Upper lobe of left lung (tissue), 6 donors: ENCODE measurements around the gene ARHGEF4. TPM values are rescaled to one million over a fixed set of nuclear protein-coding genes. Genes with fewer than 3 reads are reported as not detected.

ENCODE experiments used
- ATAC-seq, 2 donors: fragments of 200-7000 bp; cut with Tn5 transposase; one replicate each; pipeline ENCODE4 v1.9.1; 2022; ENCODE audit warnings: mild to moderate bottlenecking in 2 of 2, moderate library complexity in 2 of 2; ENCODE audit not compliant: low FRiP score in 2 of 2
- DNase-seq, 2 donors: peaks; one replicate each; pipeline ENCODE4 v3.0.0-alpha.2; 2019 to 2020
- H3K27ac ChIP-seq, 4 donors: fragments of 200-600 bp; sonication (generic); one replicate each; pipeline ENCODE4 v1.5.1; 2016 to 2019
- H3K27me3 ChIP-seq, 4 donors: fragments of 200-600 bp; sonication (generic); one replicate each; pipeline ENCODE4 v1.5.1; 2017 to 2019
- H3K36me3 ChIP-seq, 4 donors: fragments of 200-600 bp; sonication (generic); one replicate each; pipeline ENCODE4 v1.5.1; 2016 to 2019
- H3K4me1 ChIP-seq, 4 donors: fragments of 200-600 bp; sonication (generic); one replicate each; pipeline ENCODE4 v1.5.1; 2018 to 2019
- H3K4me3 ChIP-seq, 4 donors: fragments of 200-600 bp; sonication (generic); one replicate each; pipeline ENCODE4 v1.5.1; 2017 to 2019; ENCODE audit warnings: mild to moderate bottlenecking in 2 of 4, moderate library complexity in 1 of 4
- H3K9me3 ChIP-seq, 4 donors: fragments of 200-600 bp; sonication (generic); one replicate each; pipeline ENCODE4 v1.5.1; 2018 to 2019
- EP300 ChIP-seq, 4 donors: sonication (generic); formaldehyde crosslinking; IDR thresholded peaks; one replicate each; pipeline ENCODE4 v1.5.1; 2017; ENCODE audit warnings: antibody characterized with exemption in 4 of 4, control low read depth in 2 of 4
- POLR2A ChIP-seq, 4 donors: fragments of 450-650 bp; IDR thresholded peaks; one replicate each; pipeline ENCODE4 v1.5.1; 2016 to 2017; ENCODE audit warnings: antibody characterized with exemption in 4 of 4, mild to moderate bottlenecking in 2 of 4
- POLR2AphosphoS5 ChIP-seq, 2 donors: sonication (generic); formaldehyde crosslinking; IDR thresholded peaks; one replicate each; pipeline ENCODE4 v1.5.1; 2017; ENCODE audit warnings: antibody characterized with exemption in 2 of 2
- WGBS, 2 donors: methylation state at CpG; one replicate each; pipeline ENCODE4 v1.1.5; 2017 to 2018; 5-methylcytosine and 5-hydroxymethylcytosine counted together
- total RNA-seq, 6 donors: library from RNA; depleted of rRNA in 4 of 6; stranded (reverse); fragments of >200 nt in 4 of 6; gene quantifications; one replicate each; pipeline versions ENCODE4 v1.1.0 to v1.2.1, GENCODE V29; 2016 to 2021
- TF ChIP-seq, protein P1 (sequence below), 6 experiments: fragments of 450-650 bp in 4 of 6; fragments of 200-600 bp in 2 of 6; sonication (generic) in 2 of 6; IDR thresholded peaks; one replicate each; pipeline ENCODE4 v1.5.1; 2016 to 2019; ENCODE audit warnings: antibody characterized with exemption in 6 of 6
- donor health status: DM: no; HTN: no; CAD: no; lungs with moderate emphysema.
- donor health status: DM: no; HTN: yes; CAD: no; lungs with severe emphysema.

The ARHGEF4 gene
- total RNA-seq, 6 donors from 2014 or later, result 10.1 to 101 (median 22.5) TPM

DNA sequence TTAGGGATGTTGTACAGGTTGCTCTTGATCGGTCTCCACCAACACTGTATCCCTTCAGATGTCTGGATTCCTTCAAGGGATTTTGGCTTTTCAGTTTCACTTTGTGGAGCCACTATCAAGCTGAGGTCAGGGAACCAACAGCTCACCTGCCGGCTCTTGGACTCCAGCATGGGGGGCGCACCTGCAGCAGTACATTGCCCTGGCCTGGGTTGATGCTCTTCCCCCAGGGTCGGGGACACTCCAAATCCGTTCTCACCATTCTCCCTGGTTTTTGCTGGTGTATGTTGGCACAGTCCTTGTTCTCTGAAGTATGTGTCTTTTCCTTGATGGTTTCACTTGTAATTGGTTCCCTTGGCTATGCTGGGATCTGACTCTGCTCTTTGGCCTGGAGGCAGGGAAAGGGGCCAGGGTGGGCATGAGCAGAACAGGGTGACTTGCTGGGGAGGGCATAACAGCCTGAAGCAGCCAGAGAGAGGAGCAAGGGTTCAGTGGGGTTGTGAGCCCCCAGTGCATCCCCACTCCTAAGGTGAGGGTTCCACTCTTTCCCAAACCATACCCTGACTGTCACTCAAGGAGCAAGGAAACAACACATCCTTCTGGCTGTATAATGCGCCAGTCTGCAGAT lies 5.1 kb downstream of the ARHGEF4 start:
- H3K27ac ChIP-seq, result no peak overlapping the region
- no peak for TF ChIP-seq POLR2A (IDR thresholded peaks at IDR 0.05)
- no peak for TF ChIP-seq EP300 (IDR thresholded peaks at IDR 0.05)
- TF ChIP-seq, protein P1, sequence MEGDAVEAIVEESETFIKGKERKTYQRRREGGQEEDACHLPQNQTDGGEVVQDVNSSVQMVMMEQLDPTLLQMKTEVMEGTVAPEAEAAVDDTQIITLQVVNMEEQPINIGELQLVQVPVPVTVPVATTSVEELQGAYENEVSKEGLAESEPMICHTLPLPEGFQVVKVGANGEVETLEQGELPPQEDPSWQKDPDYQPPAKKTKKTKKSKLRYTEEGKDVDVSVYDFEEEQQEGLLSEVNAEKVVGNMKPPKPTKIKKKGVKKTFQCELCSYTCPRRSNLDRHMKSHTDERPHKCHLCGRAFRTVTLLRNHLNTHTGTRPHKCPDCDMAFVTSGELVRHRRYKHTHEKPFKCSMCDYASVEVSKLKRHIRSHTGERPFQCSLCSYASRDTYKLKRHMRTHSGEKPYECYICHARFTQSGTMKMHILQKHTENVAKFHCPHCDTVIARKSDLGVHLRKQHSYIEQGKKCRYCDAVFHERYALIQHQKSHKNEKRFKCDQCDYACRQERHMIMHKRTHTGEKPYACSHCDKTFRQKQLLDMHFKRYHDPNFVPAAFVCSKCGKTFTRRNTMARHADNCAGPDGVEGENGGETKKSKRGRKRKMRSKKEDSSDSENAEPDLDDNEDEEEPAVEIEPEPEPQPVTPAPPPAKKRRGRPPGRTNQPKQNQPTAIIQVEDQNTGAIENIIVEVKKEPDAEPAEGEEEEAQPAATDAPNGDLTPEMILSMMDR (IDR thresholded peaks at IDR 0.05), result no peak
- no peak for TF ChIP-seq POLR2AphosphoS5 (IDR thresholded peaks at IDR 0.05)
- H3K36me3 ChIP-seq, result no peaks in the 10 kb centered on the region
- H3K9me3 ChIP-seq, result no peaks in the 10 kb centered on the region
- no peak for ATAC-seq
- H3K4me3 ChIP-seq, result no peak overlapping the region
- no peak for DNase-seq
- 88 to 92% methylated on average over 6 of the region's 6 CpGs for WGBS, 2 donors
- peaks cover 0 to 13% (median 7%) of the 10 kb centered on the region in 4 donors for H3K27me3 ChIP-seq
- H3K4me1 ChIP-seq, result peaks cover 4 to 8% (median 5%) of the 10 kb centered on the region in 4 donors

DNA sequence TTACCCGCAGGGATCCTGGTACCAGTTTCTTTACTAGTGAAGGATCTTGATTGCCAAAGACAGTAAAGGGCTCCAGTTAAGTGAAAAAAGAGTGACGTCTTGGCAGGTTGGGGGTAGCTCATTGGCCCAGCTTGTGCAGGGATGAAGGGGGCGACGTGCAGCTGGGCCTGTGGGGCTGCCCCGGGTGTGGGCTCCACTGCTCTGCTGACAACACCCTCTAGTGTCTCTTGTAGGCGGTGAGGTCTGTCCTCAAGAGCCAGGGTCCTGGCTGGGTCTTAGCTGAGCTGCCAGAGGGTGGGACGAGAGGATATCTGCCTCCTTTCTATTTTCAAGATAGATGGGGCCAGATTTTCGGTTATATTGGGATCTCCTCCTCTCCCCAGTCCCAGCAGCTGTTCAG lies 6.1 kb downstream of the ARHGEF4 start:
- peaks cover 0 to 5% (median under 1%) of the 10 kb centered on the region in 4 donors for H3K27me3 ChIP-seq
- DNase-seq (no peak), ATAC-seq (no peak)
- 59 to 64% methylated on average over 3 to 8 of the region's 8 CpGs for WGBS, 2 donors
- TF ChIP-seq EP300 (IDR thresholded peaks at IDR 0.05) (no peak), POLR2A (IDR thresholded peaks at IDR 0.05) (no peak), POLR2AphosphoS5 (IDR thresholded peaks at IDR 0.05) (no peak)
- TF ChIP-seq, protein P1 (IDR thresholded peaks at IDR 0.05), result no peak
- H3K4me3 ChIP-seq, result no peak overlapping the region
- no peaks in the 10 kb centered on the region for H3K9me3 ChIP-seq
- no peaks in the 10 kb centered on the region for H3K36me3 ChIP-seq
- H3K4me1 ChIP-seq, result no peaks in the 10 kb centered on the region
- H3K27ac ChIP-seq, result no peak overlapping the region

DNA sequence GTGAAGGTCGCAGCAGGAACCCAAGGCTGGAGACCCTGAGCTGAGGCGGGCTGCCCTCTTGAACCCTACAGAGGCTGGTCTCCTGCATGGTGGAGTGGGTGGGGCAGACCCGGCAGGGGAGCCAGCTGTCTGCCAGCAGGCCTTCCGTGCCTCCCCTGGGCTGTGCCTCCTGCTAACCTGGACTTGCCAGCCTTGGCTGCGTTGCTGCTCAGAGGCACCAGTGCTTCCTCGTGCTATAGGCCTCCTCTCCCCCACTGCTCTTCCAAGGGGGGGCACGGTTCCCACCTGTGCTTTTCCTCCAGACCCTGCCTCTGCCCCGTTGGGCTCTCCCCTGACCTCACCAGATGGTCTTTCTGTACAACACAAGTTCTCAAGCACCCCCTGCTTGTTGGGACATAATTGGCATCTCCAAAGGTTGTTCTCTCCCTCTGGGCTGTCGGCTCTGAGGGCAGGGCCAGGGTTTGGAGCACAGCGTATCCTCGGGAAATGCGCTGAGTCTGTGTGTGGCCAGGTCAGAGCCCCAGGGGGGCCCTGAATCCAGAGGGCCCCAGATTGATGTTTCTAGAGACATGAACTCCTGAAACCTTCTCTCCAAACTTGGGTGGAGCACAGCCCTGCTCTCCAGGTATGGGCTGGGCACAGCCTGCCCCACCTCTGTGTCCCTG lies 6.7 kb downstream of the ARHGEF4 start:
- H3K36me3 ChIP-seq, result no peaks in the 10 kb centered on the region
- no peak for DNase-seq
- no peaks in the 10 kb centered on the region for H3K9me3 ChIP-seq
- no peak overlapping the region for H3K27ac ChIP-seq
- no peaks in the 10 kb centered on the region for H3K4me1 ChIP-seq
- TF ChIP-seq POLR2AphosphoS5 (IDR thresholded peaks at IDR 0.05), result no peak
- no peak for TF ChIP-seq POLR2A (IDR thresholded peaks at IDR 0.05)
- TF ChIP-seq EP300 (IDR thresholded peaks at IDR 0.05), result no peak
- TF ChIP-seq, protein P1 (IDR thresholded peaks at IDR 0.05), result no peak
- H3K27me3 ChIP-seq, result no peaks in the 10 kb centered on the region
- 63 to 64% methylated on average over 3 to 12 of the region's 12 CpGs for WGBS, 2 donors
- no peak overlapping the region for H3K4me3 ChIP-seq
- ATAC-seq, result no peak

DNA sequence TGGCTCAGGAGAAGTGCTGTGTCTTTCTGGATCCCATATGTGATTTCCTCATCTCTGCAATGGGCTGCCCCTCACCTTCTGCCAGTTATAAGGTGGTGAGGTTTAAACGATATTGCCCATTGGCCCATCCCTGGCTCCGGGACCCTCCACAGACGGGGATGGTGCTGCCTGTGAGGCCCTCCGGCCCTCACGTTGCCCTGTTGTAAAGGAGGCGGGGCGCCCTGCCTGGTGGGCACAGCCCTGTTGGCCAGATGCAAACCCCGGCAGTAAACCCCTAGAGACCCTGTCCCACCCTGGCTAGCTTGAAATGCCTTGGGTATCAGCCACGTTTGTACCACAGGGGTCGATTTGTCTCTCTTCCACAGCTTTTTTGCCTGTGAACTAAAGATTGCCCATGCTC lies 7.4 kb downstream of the ARHGEF4 start:
- Histone ChIP-seq H3K9me3 (no peaks in the 10 kb centered on the region), H3K36me3 (no peaks in the 10 kb centered on the region), H3K27ac (no peak overlapping the region), H3K4me3 (no peak overlapping the region), H3K27me3 (no peaks in the 10 kb centered on the region), H3K4me1 (no peaks in the 10 kb centered on the region)
- ATAC-seq (no peak), DNase-seq (peak in 1 of 2 donors; percentile 56)
- TF ChIP-seq EP300 (IDR thresholded peaks at IDR 0.05), result no peak
- TF ChIP-seq POLR2A (IDR thresholded peaks at IDR 0.05), result no peak
- TF ChIP-seq, protein P1 (IDR thresholded peaks at IDR 0.05), result no peak
- TF ChIP-seq POLR2AphosphoS5 (IDR thresholded peaks at IDR 0.05), result no peak
- 75 to 86% methylated on average over 8 of the region's 10 CpGs for WGBS, 2 donors
